DND-41 (cell line): ENCODE data around the gene ELMOD1.

Experiments
- ATAC-seq: fragments of 200-7000 bp; cut with Tn5 transposase; 3 replicates; pipeline ENCODE4 v1.9.1; 2021; ENCODE audit warnings: low read depth; ENCODE audit not compliant: insufficient read depth
- DNase-seq: peaks from one replicate; pipeline ENCODE4 v3.0.0-alpha.2; 2020
- H2AFZ ChIP-seq: 2 replicates; pipeline ENCODE4 v1.6.0; 2012; ENCODE audit warnings: low read depth, low read length
- H3K27ac ChIP-seq: 2 replicates; pipeline ENCODE4 v1.5.1; 2012; ENCODE audit warnings: low read length, inconsistent platforms
- H3K27me3 ChIP-seq: fragments of 200-600 bp; sonication (generic); 2 replicates; pipeline ENCODE4 v1.6.0; 2012; ENCODE audit warnings: low read length, mild to moderate bottlenecking, inconsistent platforms; ENCODE audit not compliant: insufficient read depth, poor library complexity
- H3K36me3 ChIP-seq: 2 replicates; pipeline ENCODE4 v1.5.1; 2012; ENCODE audit warnings: low read length, inconsistent platforms; ENCODE audit not compliant: insufficient read depth
- H3K4me1 ChIP-seq: 2 replicates; pipeline ENCODE4 v1.5.1; 2012; ENCODE audit warnings: mild to moderate bottlenecking, low read length; ENCODE audit not compliant: insufficient read depth
- H3K4me2 ChIP-seq: 2 replicates; pipeline ENCODE4 v1.6.0; 2012; ENCODE audit warnings: mild to moderate bottlenecking, moderate library complexity, low read length, inconsistent platforms; ENCODE audit not compliant: insufficient read depth
- H3K4me3 ChIP-seq, 2 experiments: fragments of 200-600 bp in 1 of 2; shearing (Covaris generic) in 1 of 2; 2 replicates each; pipeline ENCODE4 v1.5.1; 2012 to 2016; ENCODE audit warnings: inconsistent platforms in 2 of 2, low read length in 2 of 2, mild to moderate bottlenecking in 2 of 2, low read depth in 1 of 2, moderate library complexity in 1 of 2
- H3K79me2 ChIP-seq: 2 replicates; pipeline ENCODE4 v1.6.0; 2012; ENCODE audit warnings: low read length, inconsistent platforms; ENCODE audit not compliant: insufficient read depth
- H3K9ac ChIP-seq: 2 replicates; pipeline ENCODE4 v1.6.0; 2012; ENCODE audit warnings: low read depth, mild to moderate bottlenecking, inconsistent platforms, low read length, moderate library complexity
- H3K9me3 ChIP-seq: 2 replicates; pipeline ENCODE4 v1.5.1; 2012; ENCODE audit warnings: low read length, moderate library complexity, mild to moderate bottlenecking, inconsistent platforms; ENCODE audit not compliant: insufficient read depth, severe bottlenecking
- H4K20me1 ChIP-seq: 2 replicates; pipeline ENCODE4 v1.6.0; 2012; ENCODE audit warnings: low read length; ENCODE audit not compliant: insufficient read depth
- CTCF ChIP-seq: IDR thresholded peaks from 2 replicates; pipeline ENCODE4 v1.5.1; 2012; ENCODE audit warnings: borderline replicate concordance, low read length, moderate library complexity, mild to moderate bottlenecking; ENCODE audit not compliant: poor library complexity, severe bottlenecking; ENCODE audit errors: extremely low read depth
- EZH2 ChIP-seq: IDR thresholded peaks from 3 replicates; pipeline ENCODE4 v1.6.1; 2012; ENCODE audit warnings: borderline replicate concordance, low read depth, mild to moderate bottlenecking, moderate library complexity, low read length, inconsistent platforms; ENCODE audit not compliant: severe bottlenecking

ELMOD1 gene

DNA sequence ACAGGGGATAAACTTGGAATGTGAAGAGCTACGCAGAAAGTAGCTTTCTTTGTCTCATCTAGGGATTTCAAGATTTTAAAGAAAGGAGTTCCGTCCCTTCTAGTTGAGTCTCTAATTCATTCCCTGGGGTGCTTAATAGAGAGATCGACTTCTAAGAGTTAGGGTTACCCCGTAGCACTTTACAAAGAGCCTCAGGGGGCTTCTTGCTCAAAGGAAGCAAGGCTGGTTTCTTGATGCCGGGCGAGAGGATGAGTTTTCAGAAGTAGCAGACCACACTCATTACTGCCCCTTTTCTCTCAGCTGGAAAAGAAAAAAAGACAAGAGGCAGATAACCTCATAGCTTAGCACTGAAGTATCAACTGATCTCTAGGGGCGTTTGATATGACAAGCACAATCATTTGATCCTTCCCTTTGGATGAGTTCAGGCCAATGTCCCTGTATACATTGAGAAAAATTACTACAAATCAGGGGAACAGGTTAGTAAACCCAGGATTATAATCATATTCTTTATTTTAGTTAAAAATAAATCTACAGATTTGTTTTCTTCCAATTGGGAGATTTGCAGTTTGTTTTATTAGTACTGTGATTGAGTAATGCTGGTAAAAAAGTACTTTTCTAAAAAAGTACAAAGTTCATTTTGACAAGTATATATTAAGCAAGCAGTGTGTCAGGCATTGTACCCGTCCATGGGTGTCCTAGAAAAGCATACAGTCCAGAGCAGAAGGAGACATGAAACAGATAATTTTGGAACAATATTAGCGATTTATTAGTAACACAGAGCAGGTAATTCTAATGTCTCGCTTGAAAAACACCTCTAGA lies 18.7 kb downstream of the ELMOD1 start:
- ATAC-seq = no peak
- Histone ChIP-seq H3K36me3 (no peaks in the 10 kb centered on the region), H3K27ac (no peak overlapping the region), H3K9ac (no peak overlapping the region), H4K20me1 (no peaks in the 10 kb centered on the region), H3K4me2 (no peak overlapping the region), H3K9me3 (no peaks in the 10 kb centered on the region), H3K79me2 (no peaks in the 10 kb centered on the region), H2AFZ (no peak overlapping the region), H3K27me3 (peaks cover 6% of the 10 kb centered on the region), H3K4me3 (no peak overlapping the region), H3K4me1 (no peaks in the 10 kb centered on the region)
- TF ChIP-seq CTCF (no peak), EZH2 (no peak)
- DNase-seq = no peak

DNA sequence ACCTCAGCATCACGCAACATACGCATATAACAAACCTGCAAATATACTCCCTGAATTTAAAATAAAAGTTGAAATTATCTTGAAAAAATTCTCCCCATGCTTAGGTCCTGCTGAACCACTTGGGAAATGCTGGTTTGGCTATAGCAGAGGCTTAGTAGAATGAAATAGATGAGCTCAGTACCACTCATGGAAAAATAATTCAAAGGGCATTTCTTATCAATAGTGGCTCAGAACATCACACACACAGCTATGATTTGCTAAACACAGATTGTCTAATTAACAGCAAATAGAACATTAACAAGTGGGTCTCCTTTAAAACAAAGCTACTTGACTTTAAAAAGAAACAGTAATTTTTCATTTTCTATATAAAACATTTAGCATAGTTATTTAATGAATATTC lies 21.5 kb downstream of the ELMOD1 start:
- no peak overlapping the region for H3K27ac ChIP-seq
- DNase-seq (no peak), ATAC-seq (no peak)
- no peak overlapping the region for H3K4me2 ChIP-seq
- no peak overlapping the region for H2AFZ ChIP-seq
- no peaks in the 10 kb centered on the region for H3K4me1 ChIP-seq
- H4K20me1 ChIP-seq = no peaks in the 10 kb centered on the region
- H3K4me3 ChIP-seq = no peak overlapping the region
- H3K36me3 ChIP-seq = no peaks in the 10 kb centered on the region
- TF ChIP-seq EZH2 (no peak), CTCF (no peak)
- no peaks in the 10 kb centered on the region for H3K9me3 ChIP-seq
- no peaks in the 10 kb centered on the region for H3K79me2 ChIP-seq
- H3K9ac ChIP-seq = no peak overlapping the region
- H3K27me3 ChIP-seq = peaks cover 6% of the 10 kb centered on the region

DNA sequence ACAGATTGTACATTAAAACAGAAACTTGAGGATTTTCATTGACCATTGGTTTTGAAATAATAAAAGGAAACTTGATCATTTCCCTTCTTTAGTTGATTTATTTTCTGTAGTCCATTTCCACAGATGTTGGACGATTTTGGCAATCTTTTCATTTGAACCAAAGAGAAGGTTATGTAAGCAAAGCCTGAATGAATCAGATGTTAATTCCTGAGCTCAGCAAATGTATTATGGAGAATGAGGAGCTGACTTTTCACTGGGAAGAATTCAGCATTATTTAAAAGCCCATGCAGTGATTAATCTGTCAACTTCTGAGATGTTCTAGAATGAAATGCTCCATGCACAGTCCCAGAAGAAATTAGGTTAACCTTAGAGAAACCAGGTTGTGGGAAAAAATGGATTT lies 29.0 kb downstream of the ELMOD1 start:
- H3K4me1 ChIP-seq = no peaks in the 10 kb centered on the region
- no peak for ATAC-seq
- no peaks in the 10 kb centered on the region for H3K36me3 ChIP-seq
- H3K79me2 ChIP-seq = no peaks in the 10 kb centered on the region
- no peak overlapping the region for H3K4me2 ChIP-seq
- H3K27ac ChIP-seq = no peak overlapping the region
- no peak for DNase-seq
- H4K20me1 ChIP-seq = no peaks in the 10 kb centered on the region
- H2AFZ ChIP-seq = no peak overlapping the region
- TF ChIP-seq CTCF = no peak
- no peak overlapping the region for H3K9ac ChIP-seq
- H3K9me3 ChIP-seq = no peaks in the 10 kb centered on the region
- no peak overlapping the region for H3K4me3 ChIP-seq
- peaks cover 10% of the 10 kb centered on the region for H3K27me3 ChIP-seq
